SK-N-SH (cell line): ENCODE measurements around the gene YPEL1. TPM values are rescaled to one million over a fixed set of nuclear protein-coding genes. Genes with fewer than 3 reads are reported as not detected.

Experiments used
- CTCF ChIA-PET: fragments of 300-600, 350-600 bp; formaldehyde crosslinking; extraction: SDS; loops from one replicate; lab custom pipeline; 2021; lab: Yijun Ruan, JAX
- POLR2A ChIA-PET: fragments of 350-600 bp; sonication (Branson Sonifier 250); formaldehyde crosslinking; extraction: SDS; loops from one replicate; lab custom pipeline; 2020; ENCODE audit warnings: antibody characterized with exemption, inconsistent platforms; lab: Yijun Ruan, JAX
- DNase-seq: peaks from one replicate; pipeline ENCODE4 v3.0.0; 2012
- H2AFZ ChIP-seq: fragments of 200-600 bp; sonication (generic); 2 replicates; pipeline ENCODE4 v1.8.1; 2016; ENCODE audit warnings: antibody characterized with exemption, mild to moderate bottlenecking, low read depth
- H3F3A ChIP-seq: fragments of 200-600 bp; sonication (generic); replicated peaks from 2 replicates; pipeline ENCODE3; 2016; ENCODE audit warnings: antibody characterized with exemption, mild to moderate bottlenecking; ENCODE audit not compliant: insufficient read depth
- H3K27ac ChIP-seq, 2 experiments: fragments of 200-500 bp in 1 of 2; fragments of 200-600 bp in 1 of 2; sonication (Bioruptor generic) in 1 of 2; sonication (generic), shearing (Covaris generic) in 1 of 2; 2 replicates each; pipeline versions ENCODE4 v1.5.1 to v1.6.1; 2014 to 2016; ENCODE audit warnings: low read depth in 2 of 2, inconsistent platforms in 1 of 2, low read length in 1 of 2, mild to moderate bottlenecking in 1 of 2, mixed read lengths in 1 of 2
- H3K27me3 ChIP-seq: fragments of 200-600 bp; sonication (generic), shearing (Covaris generic); 2 replicates; pipeline ENCODE4 v1.6.1; 2016; ENCODE audit warnings: mixed run types; ENCODE audit not compliant: insufficient read depth
- H3K36me3 ChIP-seq, 2 experiments: fragments of 200-500 bp in 1 of 2; fragments of 200-600 bp in 1 of 2; sonication (Bioruptor generic) in 1 of 2; sonication (generic) in 1 of 2; replicated peaks in 1 of 2; 2 replicates each; pipeline versions ENCODE3 to v1.5.1; 2014 to 2016; ENCODE audit warnings: low read length in 1 of 2, mild to moderate bottlenecking in 1 of 2; ENCODE audit not compliant: insufficient read depth in 2 of 2, control insufficient read depth in 1 of 2
- H3K4me1 ChIP-seq, 2 experiments: fragments of 200-500 bp in 1 of 2; fragments of 200-600 bp in 1 of 2; sonication (Bioruptor generic) in 1 of 2; sonication (generic), shearing (Covaris generic) in 1 of 2; 2 replicates each; pipeline versions ENCODE4 v1.5.1 to v1.6.1; 2014 to 2016; ENCODE audit warnings: low read depth in 1 of 2, low read length in 1 of 2, mixed run types in 1 of 2; ENCODE audit not compliant: insufficient read depth in 2 of 2, control insufficient read depth in 1 of 2
- H3K4me2 ChIP-seq: fragments of 200-600 bp; sonication (generic), shearing (Covaris generic); 2 replicates; pipeline ENCODE4 v1.6.1; 2017; ENCODE audit warnings: mixed run types
- H3K4me3 ChIP-seq, 2 experiments: fragments of 200-500 bp in 1 of 2; fragments of 200-600 bp in 1 of 2; sonication (Bioruptor generic) in 1 of 2; sonication (generic), shearing (Covaris generic) in 1 of 2; 2 replicates each; pipeline versions ENCODE4 v1.5.1 to v1.8.1; 2014 to 2016; ENCODE audit warnings: low read depth in 2 of 2, inconsistent platforms in 1 of 2, low read length in 1 of 2, mild to moderate bottlenecking in 1 of 2, mixed read lengths in 1 of 2, moderate library complexity in 1 of 2
- H3K79me2 ChIP-seq: fragments of 200-600 bp; sonication (generic); 2 replicates; pipeline ENCODE4 v1.8.1; 2017; ENCODE audit warnings: mild to moderate bottlenecking; ENCODE audit not compliant: insufficient read depth
- H3K9ac ChIP-seq: fragments of 200-600 bp; sonication (generic); 2 replicates; pipeline ENCODE4 v1.6.1; 2017; ENCODE audit warnings: mixed run types
- H3K9me2 ChIP-seq: fragments of 200-600 bp; sonication (generic); 2 replicates; pipeline ENCODE4 v1.6.1; 2017; ENCODE audit warnings: mixed run types
- H3K9me3 ChIP-seq: fragments of 200-600 bp; sonication (generic); 2 replicates; pipeline ENCODE4 v1.6.1; 2017; ENCODE audit warnings: mixed run types, mild to moderate bottlenecking, moderate library complexity
- H4K20me1 ChIP-seq: fragments of 200-600 bp; sonication (generic); 2 replicates; pipeline ENCODE4 v1.6.1; 2017; ENCODE audit warnings: mild to moderate bottlenecking, mixed run types; ENCODE audit not compliant: insufficient read depth
- CHD2 ChIP-seq: fragments of 150-350 bp; IDR thresholded peaks from 2 replicates; pipeline ENCODE4 v1.6.1; 2018; ENCODE audit warnings: low read length; ENCODE audit not compliant: partially characterized antibody
- FOXJ3 ChIP-seq: sonication (generic); formaldehyde crosslinking; IDR thresholded peaks from 2 replicates; pipeline ENCODE4 v1.5.1; 2020; ENCODE audit warnings: mild to moderate bottlenecking, missing genetic modification reagents
- MEF2A ChIP-seq: IDR thresholded peaks from 2 replicates; pipeline ENCODE4 v1.4.0; 2012; ENCODE audit warnings: low read depth, borderline replicate concordance
- MXI1 ChIP-seq: IDR thresholded peaks from 2 replicates; pipeline ENCODE4 v1.6.1; 2012; ENCODE audit warnings: mild to moderate bottlenecking, low read depth, low read length, improper control_type of control experiment
- NFIC ChIP-seq: IDR thresholded peaks from 2 replicates; pipeline ENCODE4 v1.4.0; 2012; ENCODE audit warnings: borderline replicate concordance
- RAD21 ChIP-seq: IDR thresholded peaks from 2 replicates; pipeline ENCODE4 v1.6.1; 2012; ENCODE audit warnings: mild to moderate bottlenecking, low read length
- SMC3 ChIP-seq: IDR thresholded peaks from 2 replicates; pipeline ENCODE4 v1.6.1; 2012; ENCODE audit warnings: low read depth, low read length, improper control_type of control experiment
- USF2 ChIP-seq: fragments of 150-350 bp; IDR thresholded peaks from 2 replicates; pipeline ENCODE4 v1.6.1; 2017; ENCODE audit warnings: antibody characterized with exemption, low read length, low read depth, borderline replicate concordance
- YY1 ChIP-seq: IDR thresholded peaks from 2 replicates; pipeline ENCODE4 v1.4.0; 2012; ENCODE audit warnings: low read depth, mild to moderate bottlenecking
- WGBS: methylation state at CpG from one replicate; pipeline ENCODE4 v1.1.6; 2017; ENCODE audit warnings: low lambda C conversion rate; 5-methylcytosine and 5-hydroxymethylcytosine counted together
- polyA plus RNA-seq, 3 experiments: library from polyadenylated mRNA; depleted of rRNA; stranded (reverse); fragments of >200 nt; gene quantifications; 2 replicates each; pipeline ENCODE4 v1.2.3, GENCODE V29; 2012
- TF ChIP-seq, protein P1 (sequence below): fragments of 150-350 bp; IDR thresholded peaks from 2 replicates; pipeline ENCODE4 v1.6.1; 2016; ENCODE audit warnings: mild to moderate bottlenecking, low read depth, low read length
- TF ChIP-seq, protein P2 (sequence below): IDR thresholded peaks from 2 replicates; pipeline ENCODE4; 2012

The YPEL1 gene
- polyA plus RNA-seq, 1 of the 3 experiments (the other 2 are of a cell fraction), result 2.4 TPM

GRCh38 chr22:21762712-21763581 is 27.4 kb upstream of the YPEL1 start:
- 93% methylated on average over 13 of the region's 13 CpGs for WGBS
- POLR2A ChIA-PET, result no interaction called here
- CTCF ChIA-PET, result no interaction called here

DNA sequence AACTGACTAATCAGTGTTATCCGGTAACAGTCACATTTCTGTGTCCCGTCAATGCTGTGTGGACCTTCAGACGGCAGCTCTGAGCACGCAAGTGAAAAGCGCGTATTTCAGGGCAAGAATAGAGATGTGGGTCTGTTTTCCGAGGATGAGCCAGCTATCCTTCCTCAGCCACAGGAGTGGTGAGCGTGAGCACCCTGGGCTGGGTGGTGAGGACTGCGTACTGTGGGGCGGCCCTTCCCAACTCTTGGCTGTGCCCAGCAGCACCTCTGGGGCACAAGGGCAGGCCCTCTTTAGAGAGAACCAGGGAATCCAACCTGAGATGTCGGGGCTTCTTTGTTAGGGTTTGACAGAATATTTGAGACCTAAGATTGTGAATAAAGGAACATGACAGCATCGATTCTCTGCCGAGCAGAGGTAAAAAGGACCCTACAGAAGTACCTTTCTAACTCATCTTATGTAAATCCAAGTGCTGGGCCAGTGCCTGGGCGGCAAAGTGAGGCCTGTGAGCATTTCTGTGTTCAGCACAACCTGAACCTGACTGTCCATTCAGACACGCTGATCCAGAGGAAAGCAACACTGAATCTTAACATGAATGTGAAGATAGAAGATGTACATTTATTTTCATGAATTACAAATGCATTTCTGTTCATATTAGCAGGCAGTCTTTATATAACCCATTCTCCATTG is 26.5 kb upstream of the YPEL1 start:
- Histone ChIP-seq H3F3A (peaks cover 14% of the 10 kb centered on the region), H3K79me2 (no peaks in the 10 kb centered on the region), H3K9ac (no peak overlapping the region), H3K4me3 (no peak overlapping the region)
- no peak for TF ChIP-seq MXI1
- TF ChIP-seq USF2, result no peak
- TF ChIP-seq RAD21, result no peak
- TF ChIP-seq, protein P1, sequence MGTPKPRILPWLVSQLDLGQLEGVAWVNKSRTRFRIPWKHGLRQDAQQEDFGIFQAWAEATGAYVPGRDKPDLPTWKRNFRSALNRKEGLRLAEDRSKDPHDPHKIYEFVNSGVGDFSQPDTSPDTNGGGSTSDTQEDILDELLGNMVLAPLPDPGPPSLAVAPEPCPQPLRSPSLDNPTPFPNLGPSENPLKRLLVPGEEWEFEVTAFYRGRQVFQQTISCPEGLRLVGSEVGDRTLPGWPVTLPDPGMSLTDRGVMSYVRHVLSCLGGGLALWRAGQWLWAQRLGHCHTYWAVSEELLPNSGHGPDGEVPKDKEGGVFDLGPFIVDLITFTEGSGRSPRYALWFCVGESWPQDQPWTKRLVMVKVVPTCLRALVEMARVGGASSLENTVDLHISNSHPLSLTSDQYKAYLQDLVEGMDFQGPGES, result no peak
- TF ChIP-seq MEF2A, result no peak
- TF ChIP-seq SMC3, result no peak
- no peak for TF ChIP-seq YY1
- TF ChIP-seq FOXJ3, result no peak
- TF ChIP-seq, protein P2, sequence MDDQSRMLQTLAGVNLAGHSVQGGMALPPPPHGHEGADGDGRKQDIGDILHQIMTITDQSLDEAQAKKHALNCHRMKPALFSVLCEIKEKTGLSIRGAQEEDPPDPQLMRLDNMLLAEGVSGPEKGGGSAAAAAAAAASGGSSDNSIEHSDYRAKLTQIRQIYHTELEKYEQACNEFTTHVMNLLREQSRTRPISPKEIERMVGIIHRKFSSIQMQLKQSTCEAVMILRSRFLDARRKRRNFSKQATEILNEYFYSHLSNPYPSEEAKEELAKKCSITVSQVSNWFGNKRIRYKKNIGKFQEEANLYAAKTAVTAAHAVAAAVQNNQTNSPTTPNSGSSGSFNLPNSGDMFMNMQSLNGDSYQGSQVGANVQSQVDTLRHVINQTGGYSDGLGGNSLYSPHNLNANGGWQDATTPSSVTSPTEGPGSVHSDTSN, result no peak
- TF ChIP-seq, all 33 proteins: peak for 0
- Histone ChIP-seq H3K27me3 (no peaks in the 10 kb centered on the region), H3K4me1 (peaks cover 0 to 7% of the 10 kb centered on the region in 2 experiments; a peak in 1 of 4 replicates), H2AFZ (no peak overlapping the region), H3K9me2 (no peaks in the 10 kb centered on the region), H3K9me3 (no peaks in the 10 kb centered on the region), H4K20me1 (no peaks in the 10 kb centered on the region), H3K27ac (no peak overlapping the region), H3K36me3 (peaks cover 45 to 70% of the 10 kb centered on the region in 2 experiments), H3K4me2 (no peak overlapping the region)
- no peak for DNase-seq
- WGBS, result 93% methylated on average over 15 of the region's 15 CpGs
- POLR2A ChIA-PET, result no interaction called here
- CTCF ChIA-PET, result interaction anchor here (1.2 kb wide), 1 partner anchor 18 kb away, joined by 3 read pairs; no protein-coding TSS in a partner anchor

More at GRCh38 chr22:21762712-21763581, 27.4 kb upstream of the YPEL1 start:
- peaks cover 12% of the 10 kb centered on the region for H3F3A ChIP-seq
- H3K79me2 ChIP-seq, result no peaks in the 10 kb centered on the region
- no peak overlapping the region for H3K4me3 ChIP-seq
- H3K9ac ChIP-seq, result no peak overlapping the region
- no peaks in the 10 kb centered on the region for H4K20me1 ChIP-seq
- no peaks in the 10 kb centered on the region for H3K9me3 ChIP-seq
- H3K4me1 ChIP-seq, result peaks cover 0 to 7% of the 10 kb centered on the region in 2 experiments; a peak in 1 of 4 replicates
- H2AFZ ChIP-seq, result no peak overlapping the region
- no peaks in the 10 kb centered on the region for H3K27me3 ChIP-seq
- H3K36me3 ChIP-seq, result peaks cover 46 to 76% of the 10 kb centered on the region in 2 experiments
- no peaks in the 10 kb centered on the region for H3K9me2 ChIP-seq
- H3K27ac ChIP-seq, result no peak overlapping the region
- no peak overlapping the region for H3K4me2 ChIP-seq
- TF ChIP-seq CHD2 (no peak), NFIC (no peak)
- no peak for DNase-seq
